KMS-11 (cell line): ENCODE data around the gene C15orf61.

ENCODE experiments used
- H2AFZ ChIP-seq: fragments of 200-600 bp; sonication (generic); 2 replicates; pipeline ENCODE4 v1.6.1; 2016; ENCODE audit warnings: antibody characterized with exemption, mixed run types, low read depth
- H3K27ac ChIP-seq: fragments of 200-600 bp; sonication (generic); 2 replicates; pipeline ENCODE4 v1.6.1; 2016; ENCODE audit warnings: mild to moderate bottlenecking, mixed run types
- H3K27me3 ChIP-seq: fragments of 200-600 bp; sonication (generic); 2 replicates; pipeline ENCODE4 v1.6.1; 2017; ENCODE audit warnings: mild to moderate bottlenecking, low read depth, mixed run types, moderate library complexity; ENCODE audit not compliant: insufficient read depth
- H3K36me3 ChIP-seq: fragments of 200-600 bp; sonication (generic); 2 replicates; pipeline ENCODE4 v1.6.1; 2017; ENCODE audit warnings: mild to moderate bottlenecking, mixed run types; ENCODE audit not compliant: insufficient read depth
- H3K4me1 ChIP-seq: fragments of 200-600 bp; sonication (generic); 2 replicates; pipeline ENCODE4 v1.6.1; 2016; ENCODE audit warnings: mild to moderate bottlenecking, low read depth, mixed run types; ENCODE audit not compliant: poor library complexity, severe bottlenecking
- H3K4me2 ChIP-seq: fragments of 200-600 bp; sonication (generic); 2 replicates; pipeline ENCODE4 v1.7.0; 2016; ENCODE audit warnings: mild to moderate bottlenecking, mixed run types
- H3K4me3 ChIP-seq: fragments of 200-600 bp; sonication (generic); IDR thresholded peaks from 2 replicates; pipeline ENCODE4 v1.6.1; 2017; ENCODE audit warnings: low read depth, low read length, mixed read lengths; ENCODE audit not compliant: insufficient read depth
- H3K79me2 ChIP-seq: fragments of 200-600 bp; sonication (generic); 2 replicates; pipeline ENCODE4 v1.6.1; 2016; ENCODE audit warnings: low read depth, mixed run types; ENCODE audit not compliant: insufficient read depth
- H3K9ac ChIP-seq: fragments of 200-600 bp; sonication (generic); 2 replicates; pipeline ENCODE4 v1.6.1; 2016; ENCODE audit warnings: mild to moderate bottlenecking, mixed run types
- H4K20me1 ChIP-seq: fragments of 200-600 bp; sonication (generic); 2 replicates; pipeline ENCODE4 v1.6.1; 2016; ENCODE audit warnings: mild to moderate bottlenecking, mixed run types; ENCODE audit not compliant: insufficient read depth
- CTCF ChIP-seq: fragments of 200-600 bp; sonication (generic); conservative IDR thresholded peaks from 2 replicates; pipeline ENCODE4 v1.6.1; 2017; ENCODE audit warnings: low read depth, mild to moderate bottlenecking, antibody characterized with exemption, low read length, moderate library complexity, mixed read lengths

The C15orf61 gene

GRCh38 chr15:67573194-67573593 is 52.3 kb downstream of the C15orf61 start:
- Histone ChIP-seq H3K27me3 (no peaks in the 10 kb centered on the region), H3K4me1 (peaks cover 13% of the 10 kb centered on the region), H3K79me2 (no peaks in the 10 kb centered on the region), H3K4me2 (no peak overlapping the region), H3K4me3 (no peak overlapping the region), H3K27ac (no peak overlapping the region), H3K36me3 (no peaks in the 10 kb centered on the region), H2AFZ (no peak overlapping the region), H4K20me1 (no peaks in the 10 kb centered on the region), H3K9ac (no peak overlapping the region)
- TF ChIP-seq CTCF, result no peak

GRCh38 chr15:67575039-67575502 is 54.1 kb downstream of the C15orf61 start:
- Histone ChIP-seq H3K9ac (no peak overlapping the region), H3K4me3 (no peak overlapping the region), H3K79me2 (no peaks in the 10 kb centered on the region), H3K36me3 (no peaks in the 10 kb centered on the region), H3K27me3 (no peaks in the 10 kb centered on the region), H3K4me2 (no peak overlapping the region), H3K4me1 (peaks cover 6% of the 10 kb centered on the region), H4K20me1 (no peaks in the 10 kb centered on the region), H2AFZ (no peak overlapping the region), H3K27ac (no peak overlapping the region)
- no peak for TF ChIP-seq CTCF

- Histone ChIP-seq H2AFZ (no peak overlapping the region), H3K79me2 (no peaks in the 10 kb centered on the region), H3K4me3 (no peak overlapping the region), H3K27me3 (no peaks in the 10 kb centered on the region), H3K36me3 (no peaks in the 10 kb centered on the region), H3K4me2 (no peak overlapping the region), H3K27ac (no peak overlapping the region), H3K4me1 (peaks cover 3% of the 10 kb centered on the region), H4K20me1 (no peaks in the 10 kb centered on the region), H3K9ac (no peak overlapping the region)
- no peak for TF ChIP-seq CTCF
Observed at GRCh38 chr15:67578020-67578600, 57.2 kb downstream of the C15orf61 start.

- peaks cover 3% of the 10 kb centered on the region for H3K4me1 ChIP-seq
- H3K79me2 ChIP-seq, result no peaks in the 10 kb centered on the region
- no peaks in the 10 kb centered on the region for H3K36me3 ChIP-seq
- H3K4me2 ChIP-seq, result no peak overlapping the region
- no peak overlapping the region for H2AFZ ChIP-seq
- H3K4me3 ChIP-seq, result no peak overlapping the region
- no peak overlapping the region for H3K27ac ChIP-seq
- no peaks in the 10 kb centered on the region for H3K27me3 ChIP-seq
- H4K20me1 ChIP-seq, result no peaks in the 10 kb centered on the region
- no peak for TF ChIP-seq CTCF
- no peak overlapping the region for H3K9ac ChIP-seq
Observed at GRCh38 chr15:67579164-67579563, 58.2 kb downstream of the C15orf61 start.
